ENCODE data around the gene IER3.
"Not testable (repeated sequence)": the region's sequence is repeated elsewhere in the genome, so short reads cannot be mapped to it uniquely, and the experiment has no call there.

IER3 gene

DNA sequence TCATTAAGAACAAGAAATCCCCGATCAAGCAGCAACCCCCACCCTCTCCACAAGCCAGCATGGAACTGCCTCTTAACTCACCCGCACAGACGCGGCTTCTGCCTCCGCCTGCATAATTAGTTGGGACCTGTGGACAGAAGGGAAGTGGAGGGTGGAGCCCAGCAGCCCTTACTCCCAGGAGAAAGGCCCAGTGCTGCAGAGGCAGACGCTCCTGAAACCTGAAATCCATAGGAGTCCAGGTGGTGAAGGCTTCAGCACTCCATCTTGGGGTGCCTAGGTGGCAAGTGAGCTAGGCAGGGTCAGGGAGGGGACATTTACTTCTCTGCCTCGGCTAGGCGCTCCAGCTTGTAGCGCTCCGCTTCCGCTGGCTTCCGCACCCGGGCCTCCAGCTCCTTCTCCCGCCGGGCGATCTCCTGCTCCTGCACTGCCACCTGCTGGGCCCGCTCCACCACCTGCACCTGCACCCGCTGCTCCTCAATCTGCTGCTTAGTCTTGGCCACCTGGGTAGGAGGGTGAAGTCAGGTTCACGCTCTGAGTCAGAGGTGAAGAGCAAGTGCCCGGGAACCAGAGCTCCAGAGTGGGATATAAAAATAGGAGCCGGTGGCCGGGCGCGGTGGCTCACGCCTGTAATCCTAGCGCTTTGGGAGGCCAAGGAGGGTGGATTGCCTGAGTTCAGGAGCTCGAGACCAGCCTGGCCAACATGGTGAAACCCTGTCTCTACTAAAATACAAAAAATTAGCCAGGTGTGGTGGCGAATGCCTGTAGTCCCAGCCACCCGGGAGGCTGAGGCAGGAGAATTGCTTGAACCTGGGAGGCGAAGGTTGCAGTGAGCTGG lies 13.5 kb downstream of the IER3 start:
- H3K27me3 ChIP-seq (ENCODE audit: insufficient read depth, low read length) = no peaks in the 10 kb centered on the region
- no peak overlapping the region for H3K4me3 ChIP-seq (ENCODE audit: low read depth, low read length)
- H3K36me3 ChIP-seq (ENCODE audit: insufficient read depth, low read length) = peaks cover 7% of the 10 kb centered on the region; the same call in 1 of the 2 replicates
- no peak overlapping the region for H3K27ac ChIP-seq (ENCODE audit: low read depth, low read length)
- no peak overlapping the region for H2AFZ ChIP-seq (ENCODE audit: low read length, unreplicated experiment)
- H3K79me2 ChIP-seq (ENCODE audit: control insufficient read depth, insufficient read depth, low read length, unreplicated experiment) = no peaks in the 10 kb centered on the region
- H3K4me1 ChIP-seq (ENCODE audit: control insufficient read depth, insufficient read depth, low read length, unreplicated experiment) = peaks cover 12% of the 10 kb centered on the region

DNA sequence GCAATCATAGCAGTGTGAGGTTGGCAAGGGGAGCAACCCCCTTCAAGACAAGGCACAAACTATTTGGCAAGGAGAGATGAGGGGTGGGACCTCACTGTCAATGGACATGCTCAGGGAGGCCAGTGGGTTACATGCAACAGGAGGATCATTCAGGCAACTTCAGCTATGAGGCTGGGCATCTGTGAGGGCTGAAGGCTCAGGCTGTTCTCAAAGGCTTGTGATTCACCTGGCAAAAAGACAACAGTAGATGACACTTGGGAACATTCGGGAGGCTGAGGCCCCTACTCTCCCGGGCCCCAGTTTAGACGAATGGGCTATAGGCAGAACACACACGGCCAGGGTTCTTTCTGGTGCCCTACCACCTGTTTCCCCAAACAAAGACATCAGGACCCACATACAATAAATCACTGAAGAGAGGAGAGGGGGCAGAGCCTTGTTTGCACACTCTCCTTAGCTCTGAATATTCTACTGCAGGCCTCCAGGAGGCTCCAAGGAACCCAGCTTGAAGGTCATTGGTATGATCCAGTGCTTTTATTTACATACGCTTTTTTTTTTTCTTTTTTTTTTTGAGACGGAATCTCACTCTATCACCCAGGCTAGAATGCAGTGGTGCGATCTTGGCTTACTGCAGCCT lies 16.3 kb downstream of the IER3 start:
- Histone ChIP-seq H3K27ac (ENCODE audit: low read depth, low read length) (peak overlapping the region; percentile 59), H2AFZ (ENCODE audit: low read length, unreplicated experiment) (no peak overlapping the region), H3K4me1 (ENCODE audit: control insufficient read depth, insufficient read depth, low read length, unreplicated experiment) (peaks cover 36% of the 10 kb centered on the region), H3K4me3 (ENCODE audit: low read depth, low read length) (no peak overlapping the region), H3K27me3 (ENCODE audit: insufficient read depth, low read length) (no peaks in the 10 kb centered on the region), H3K36me3 (ENCODE audit: insufficient read depth, low read length) (peaks cover 20% of the 10 kb centered on the region), H3K79me2 (ENCODE audit: control insufficient read depth, insufficient read depth, low read length, unreplicated experiment) (peaks cover 19% of the 10 kb centered on the region)

DNA sequence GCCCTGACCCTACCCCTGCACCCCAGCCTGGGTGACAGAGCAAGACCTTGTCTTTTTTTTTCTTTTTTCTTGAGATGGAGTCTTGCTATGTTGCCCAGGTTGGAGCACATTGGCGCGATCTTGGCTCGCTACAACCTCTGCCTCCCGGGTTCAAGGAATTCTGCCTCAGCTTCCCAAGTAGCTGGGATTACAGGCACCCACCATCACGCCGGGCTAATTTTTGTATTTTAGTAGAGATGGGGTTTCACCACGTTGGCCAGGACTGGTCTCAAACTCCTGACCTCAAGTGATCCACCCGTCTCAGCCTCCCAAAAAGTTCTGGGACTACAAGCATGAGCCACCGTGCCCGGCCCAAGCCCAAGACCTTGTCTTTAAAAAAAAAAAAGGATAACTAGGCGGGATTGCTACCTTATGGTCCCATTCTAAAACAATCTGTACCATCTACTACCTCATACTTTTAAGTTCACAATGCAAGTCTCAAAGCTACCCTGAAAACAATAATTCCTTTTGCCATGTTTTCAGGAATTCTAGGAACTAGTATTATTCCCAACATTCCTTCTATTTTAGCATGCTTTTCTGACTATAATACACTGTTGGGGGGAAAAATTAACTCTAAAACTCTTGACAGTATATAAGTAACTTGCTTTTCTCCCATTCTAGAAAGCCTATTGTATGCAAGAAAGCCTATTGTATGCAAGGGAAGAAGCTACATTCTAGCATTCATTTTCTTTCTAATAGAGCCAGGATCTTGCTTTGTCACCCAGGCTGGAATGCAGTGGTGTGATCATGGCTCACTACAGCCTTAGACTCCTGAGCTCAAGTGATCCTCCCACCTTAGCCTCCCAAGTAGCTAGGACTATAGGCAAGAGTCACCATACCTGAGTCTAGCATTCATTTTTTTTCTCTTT lies 17.6 kb downstream of the IER3 start:
- Histone ChIP-seq H3K4me1 (ENCODE audit: control insufficient read depth, insufficient read depth, low read length, unreplicated experiment) (peaks cover 40% of the 10 kb centered on the region), H2AFZ (ENCODE audit: low read length, unreplicated experiment) (no peak overlapping the region), H3K27ac (ENCODE audit: low read depth, low read length) (peak overlapping the region; percentile 59), H3K27me3 (ENCODE audit: insufficient read depth, low read length) (no peaks in the 10 kb centered on the region), H3K4me3 (ENCODE audit: low read depth, low read length) (no peak overlapping the region), H3K79me2 (ENCODE audit: control insufficient read depth, insufficient read depth, low read length, unreplicated experiment) (peaks cover 30% of the 10 kb centered on the region), H3K36me3 (ENCODE audit: insufficient read depth, low read length) (peaks cover 31% of the 10 kb centered on the region)

DNA sequence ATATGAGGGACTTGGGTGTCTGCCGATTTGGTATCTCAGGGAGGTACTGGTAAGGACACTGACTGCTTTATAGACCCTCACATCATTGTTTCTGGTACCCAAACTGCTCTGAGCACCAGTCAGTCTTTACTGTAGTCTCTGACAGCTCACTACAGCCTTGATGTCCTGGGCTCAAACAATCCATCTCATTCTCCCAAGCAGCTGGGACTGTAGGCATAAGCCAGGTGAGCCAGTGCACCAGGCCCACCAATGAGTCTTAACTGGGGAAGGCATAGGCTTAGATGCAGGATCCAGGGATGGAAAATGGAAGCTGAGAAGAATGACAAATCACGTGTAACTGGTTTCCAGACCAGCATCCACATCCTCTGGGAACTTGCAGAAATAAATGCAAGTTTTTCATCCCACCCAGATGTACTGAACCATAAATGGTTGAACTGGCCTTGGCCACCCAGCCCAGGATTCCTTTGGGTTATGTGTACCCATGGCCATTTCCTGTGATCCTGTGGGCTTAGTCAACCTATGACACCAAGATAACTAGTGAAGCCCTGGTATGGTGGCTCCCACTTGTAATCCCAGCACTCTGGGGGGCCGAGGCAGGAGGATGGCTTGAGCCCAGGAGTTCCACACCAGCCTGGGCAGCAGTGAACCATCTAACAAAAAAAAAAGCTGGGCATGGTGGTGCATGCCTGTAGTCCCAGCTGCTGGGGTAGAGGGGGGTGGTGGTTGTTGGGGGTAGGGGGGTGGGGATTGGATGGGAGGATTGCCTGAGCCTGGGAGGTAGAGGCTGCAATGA lies 18.4 kb downstream of the IER3 start:
- Histone ChIP-seq H3K4me1 (ENCODE audit: control insufficient read depth, insufficient read depth, low read length, unreplicated experiment) (peaks cover 40% of the 10 kb centered on the region), H3K36me3 (ENCODE audit: insufficient read depth, low read length) (peaks cover 35% of the 10 kb centered on the region), H2AFZ (ENCODE audit: low read length, unreplicated experiment) (no peak overlapping the region), H3K79me2 (ENCODE audit: control insufficient read depth, insufficient read depth, low read length, unreplicated experiment) (peaks cover 37% of the 10 kb centered on the region), H3K27me3 (ENCODE audit: insufficient read depth, low read length) (no peaks in the 10 kb centered on the region), H3K27ac (ENCODE audit: low read depth, low read length) (peak overlapping the region; percentile 61), H3K4me3 (ENCODE audit: low read depth, low read length) (no peak overlapping the region)

DNA sequence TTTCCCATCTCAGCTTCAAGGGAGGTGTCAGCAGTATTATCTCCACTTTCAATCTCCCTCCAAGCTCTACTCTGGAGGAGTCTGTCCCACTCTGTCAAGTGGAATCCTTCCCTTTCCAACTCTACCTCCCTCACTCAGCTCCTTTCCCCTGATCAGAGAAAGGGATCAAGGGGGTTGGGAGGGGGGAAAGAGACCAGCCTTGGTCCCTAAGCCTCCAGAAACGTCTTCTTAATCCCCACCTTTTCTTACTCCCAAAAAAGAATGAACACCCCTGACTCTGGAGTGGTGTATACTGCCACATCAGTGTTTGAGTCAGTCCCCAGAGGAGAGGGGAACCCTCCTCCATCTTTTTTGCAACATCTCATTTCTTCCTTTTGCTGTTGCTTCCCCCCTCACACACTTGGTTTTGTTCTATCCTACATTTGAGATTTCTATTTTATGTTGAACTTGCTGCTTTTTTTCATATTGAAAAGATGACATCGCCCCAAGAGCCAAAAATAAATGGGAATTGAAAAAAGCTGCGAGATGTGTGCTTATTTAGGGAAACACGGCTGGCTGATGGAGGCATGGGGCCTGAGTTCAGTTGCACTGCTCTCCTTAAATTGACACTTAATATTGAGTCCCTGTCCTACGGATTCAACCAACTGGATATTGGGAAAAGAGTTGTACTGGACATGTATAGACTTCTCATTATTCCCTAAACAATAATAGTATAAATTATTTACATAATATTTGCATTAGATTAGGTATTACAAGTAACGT lies 19.3 kb downstream of the IER3 start:
- Histone ChIP-seq H2AFZ (ENCODE audit: low read length, unreplicated experiment) (no peak overlapping the region), H3K27ac (ENCODE audit: low read depth, low read length) (peak overlapping the region; percentile 61), H3K4me3 (ENCODE audit: low read depth, low read length) (no peak overlapping the region), H3K79me2 (ENCODE audit: control insufficient read depth, insufficient read depth, low read length, unreplicated experiment) (peaks cover 45% of the 10 kb centered on the region), H3K36me3 (ENCODE audit: insufficient read depth, low read length) (peaks cover 35% of the 10 kb centered on the region), H3K4me1 (ENCODE audit: control insufficient read depth, insufficient read depth, low read length, unreplicated experiment) (peaks cover 40% of the 10 kb centered on the region), H3K27me3 (ENCODE audit: insufficient read depth, low read length) (no peaks in the 10 kb centered on the region)

DNA sequence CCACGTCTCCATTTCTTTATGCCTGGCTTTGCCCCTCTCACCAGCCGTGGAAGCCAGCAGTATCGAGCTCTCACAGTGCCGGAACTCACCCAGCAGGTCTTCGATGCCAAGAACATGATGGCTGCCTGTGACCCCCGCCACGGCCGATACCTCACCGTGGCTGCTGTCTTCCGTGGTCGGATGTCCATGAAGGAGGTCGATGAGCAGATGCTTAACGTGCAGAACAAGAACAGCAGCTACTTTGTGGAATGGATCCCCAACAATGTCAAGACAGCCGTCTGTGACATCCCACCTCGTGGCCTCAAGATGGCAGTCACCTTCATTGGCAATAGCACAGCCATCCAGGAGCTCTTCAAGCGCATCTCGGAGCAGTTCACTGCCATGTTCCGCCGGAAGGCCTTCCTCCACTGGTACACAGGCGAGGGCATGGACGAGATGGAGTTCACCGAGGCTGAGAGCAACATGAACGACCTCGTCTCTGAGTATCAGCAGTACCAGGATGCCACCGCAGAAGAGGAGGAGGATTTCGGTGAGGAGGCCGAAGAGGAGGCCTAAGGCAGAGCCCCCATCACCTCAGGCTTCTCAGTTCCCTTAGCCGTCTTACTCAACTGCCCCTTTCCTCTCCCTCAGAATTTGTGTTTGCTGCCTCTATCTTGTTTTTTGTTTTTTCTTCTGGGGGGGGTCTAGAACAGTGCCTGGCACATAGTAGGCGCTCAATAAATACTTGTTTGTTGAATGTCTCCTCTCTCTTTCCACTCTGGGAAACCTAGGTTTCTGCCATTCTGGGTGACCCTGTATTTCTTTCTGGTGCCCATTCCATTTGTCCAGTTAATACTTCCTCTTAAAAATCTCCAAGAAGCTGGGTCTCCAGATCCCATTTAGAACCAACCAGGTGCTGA lies 20.3 kb downstream of the IER3 start:
- not testable (repeated sequence) for H2AFZ ChIP-seq (ENCODE audit: low read length, unreplicated experiment); H3K27me3 ChIP-seq (ENCODE audit: insufficient read depth, low read length)
- Histone ChIP-seq H3K4me1 (ENCODE audit: control insufficient read depth, insufficient read depth, low read length, unreplicated experiment) (peaks cover 41% of the 10 kb centered on the region), H3K4me3 (ENCODE audit: low read depth, low read length) (peak overlapping the region; percentile 80), H3K36me3 (ENCODE audit: insufficient read depth, low read length) (peaks cover 31% of the 10 kb centered on the region), H3K27ac (ENCODE audit: low read depth, low read length) (peak overlapping the region; percentile 61), H3K79me2 (ENCODE audit: control insufficient read depth, insufficient read depth, low read length, unreplicated experiment) (peaks cover 53% of the 10 kb centered on the region)

DNA sequence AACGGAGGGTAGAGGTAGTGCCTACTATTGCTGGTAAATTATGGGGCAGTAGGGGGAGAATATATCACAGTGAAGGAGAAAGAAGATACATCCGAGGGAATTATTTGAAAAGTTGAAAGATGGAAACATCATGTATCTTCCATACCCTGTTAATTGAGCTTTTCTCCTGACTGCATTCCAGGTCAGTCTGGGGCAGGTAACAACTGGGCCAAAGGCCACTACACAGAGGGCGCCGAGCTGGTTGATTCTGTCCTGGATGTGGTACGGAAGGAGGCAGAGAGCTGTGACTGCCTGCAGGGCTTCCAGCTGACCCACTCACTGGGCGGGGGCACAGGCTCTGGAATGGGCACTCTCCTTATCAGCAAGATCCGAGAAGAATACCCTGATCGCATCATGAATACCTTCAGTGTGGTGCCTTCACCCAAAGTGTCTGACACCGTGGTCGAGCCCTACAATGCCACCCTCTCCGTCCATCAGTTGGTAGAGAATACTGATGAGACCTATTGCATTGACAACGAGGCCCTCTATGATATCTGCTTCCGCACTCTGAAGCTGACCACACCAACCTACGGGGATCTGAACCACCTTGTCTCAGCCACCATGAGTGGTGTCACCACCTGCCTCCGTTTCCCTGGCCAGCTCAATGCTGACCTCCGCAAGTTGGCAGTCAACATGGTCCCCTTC lies 21.0 kb downstream of the IER3 start:
- Histone ChIP-seq H3K79me2 (ENCODE audit: control insufficient read depth, insufficient read depth, low read length, unreplicated experiment) (peaks cover 60% of the 10 kb centered on the region), H3K36me3 (ENCODE audit: insufficient read depth, low read length) (peaks cover 31% of the 10 kb centered on the region), H3K4me1 (ENCODE audit: control insufficient read depth, insufficient read depth, low read length, unreplicated experiment) (peaks cover 47% of the 10 kb centered on the region), H3K4me3 (ENCODE audit: low read depth, low read length) (peak overlapping the region; percentile 80), H3K27ac (ENCODE audit: low read depth, low read length) (peak overlapping the region; percentile 49)
- H3K27me3 ChIP-seq (ENCODE audit: insufficient read depth, low read length); H2AFZ ChIP-seq (ENCODE audit: low read length, unreplicated experiment): not testable (repeated sequence)

DNA sequence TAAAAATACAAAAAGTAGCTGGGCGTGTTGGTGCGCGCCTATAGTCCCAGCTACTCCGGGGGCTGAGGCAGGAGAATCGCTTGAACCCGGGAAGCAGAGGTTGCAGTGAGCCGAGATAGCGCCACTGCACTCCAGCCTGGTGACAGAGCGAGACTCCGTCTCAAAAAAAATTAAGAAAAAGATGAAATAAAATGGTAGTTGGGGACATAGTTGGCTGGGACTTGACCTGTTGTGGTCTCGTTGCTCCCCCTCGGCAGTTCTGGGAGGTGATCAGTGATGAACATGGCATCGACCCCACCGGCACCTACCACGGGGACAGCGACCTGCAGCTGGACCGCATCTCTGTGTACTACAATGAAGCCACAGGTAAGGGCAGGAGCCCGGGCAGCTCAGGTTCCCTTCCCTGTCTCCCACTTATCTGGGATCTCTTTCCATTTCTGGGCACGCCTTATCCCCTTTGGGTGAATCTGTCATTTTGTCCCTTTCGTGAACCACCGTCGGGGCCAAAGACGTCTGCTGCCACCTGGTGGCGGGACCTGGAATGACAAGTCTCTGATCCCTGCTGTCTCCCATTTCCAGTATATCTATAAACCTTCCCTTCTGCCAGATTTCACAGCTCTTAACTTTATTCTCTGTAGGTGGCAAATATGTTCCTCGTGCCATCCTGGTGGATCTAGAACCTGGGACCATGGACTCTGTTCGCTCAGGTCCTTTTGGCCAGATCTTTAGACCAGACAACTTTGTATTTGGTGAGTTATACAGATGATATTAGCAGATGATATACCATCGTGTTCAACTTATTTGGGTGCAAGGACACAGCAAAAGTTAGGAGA lies 21.9 kb downstream of the IER3 start:
- Histone ChIP-seq H3K27ac (ENCODE audit: low read depth, low read length) (peak overlapping the region; percentile 97), H3K79me2 (ENCODE audit: control insufficient read depth, insufficient read depth, low read length, unreplicated experiment) (peaks cover 60% of the 10 kb centered on the region), H3K36me3 (ENCODE audit: insufficient read depth, low read length) (peaks cover 31% of the 10 kb centered on the region)

More for the DNA sequence above, 21.9 kb downstream of the IER3 start:
- Histone ChIP-seq H3K4me1 (ENCODE audit: control insufficient read depth, insufficient read depth, low read length, unreplicated experiment) (peaks cover 39% of the 10 kb centered on the region), H3K27me3 (ENCODE audit: insufficient read depth, low read length) (no peaks in the 10 kb centered on the region), H2AFZ (ENCODE audit: low read length, unreplicated experiment) (no peak overlapping the region), H3K4me3 (ENCODE audit: low read depth, low read length) (peak overlapping the region; percentile 80)

All from ACC112 (cell line).